ENCODE measurements around the gene PHEX. TPM values are rescaled to one million over a fixed set of nuclear protein-coding genes. Genes with fewer than 3 reads are reported as not detected.

Gene PHEX
- total and polyA plus RNA-seq, 5 donors = 0.02 to 0.29 (median 0.08) TPM; not detected in 2

- ATAC-seq (no peak), DNase-seq (no peak)
- 50% methylated on average over 6 of the region's 6 CpGs for WGBS
- H3K4me3 ChIP-seq (ENCODE audit: low read length) = no peak overlapping the region
- no peaks in the 10 kb centered on the region for H3K4me1 ChIP-seq (ENCODE audit: control insufficient read depth, insufficient read depth, low read length)
- H3K27me3 ChIP-seq (ENCODE audit: control insufficient read depth, insufficient read depth) = no peaks in the 10 kb centered on the region
- intact Hi-C loops (cut with DNase I) = no loop called here
- no peaks in the 10 kb centered on the region for H3K9me3 ChIP-seq (ENCODE audit: control insufficient read depth, low read length)
- no peak overlapping the region for H3K27ac ChIP-seq (ENCODE audit: low read length)
Measured at GRCh38 chrX:22105231-22105630, 73.1 kb downstream of the PHEX start.

GRCh38 chrX:22105971-22106370 lies 73.8 kb downstream of the PHEX start:
- Histone ChIP-seq H3K9me3 (ENCODE audit: control insufficient read depth, low read length) (no peaks in the 10 kb centered on the region), H3K4me1 (ENCODE audit: control insufficient read depth, insufficient read depth, low read length) (no peaks in the 10 kb centered on the region), H3K27me3 (ENCODE audit: control insufficient read depth, insufficient read depth) (no peaks in the 10 kb centered on the region), H3K27ac (ENCODE audit: low read length) (no peak overlapping the region), H3K4me3 (ENCODE audit: low read length) (no peak overlapping the region)
- ATAC-seq (no peak), DNase-seq (no peak)
- 79% methylated on average over 2 of the region's 2 CpGs for WGBS
- intact Hi-C loops (cut with DNase I) = no loop called here

- no peak for ATAC-seq
- intact Hi-C loops (cut with DNase I) = no loop called here
- Histone ChIP-seq H3K27me3 (ENCODE audit: control insufficient read depth, insufficient read depth) (no peaks in the 10 kb centered on the region), H3K9me3 (ENCODE audit: control insufficient read depth, low read length) (no peaks in the 10 kb centered on the region), H3K27ac (ENCODE audit: low read length) (no peak overlapping the region), H3K4me1 (ENCODE audit: control insufficient read depth, insufficient read depth, low read length) (no peaks in the 10 kb centered on the region), H3K4me3 (ENCODE audit: low read length) (no peak overlapping the region)
- 91% methylated on average over 1 of the region's 1 CpG for WGBS
- DNase-seq = no peak
Measured at GRCh38 chrX:22109442-22109841, 77.3 kb downstream of the PHEX start.

- Histone ChIP-seq H3K4me1 (ENCODE audit: control insufficient read depth, insufficient read depth, low read length) (no peaks in the 10 kb centered on the region), H3K4me3 (ENCODE audit: low read length) (no peak overlapping the region), H3K9me3 (ENCODE audit: control insufficient read depth, low read length) (no peaks in the 10 kb centered on the region), H3K27me3 (ENCODE audit: control insufficient read depth, insufficient read depth) (no peaks in the 10 kb centered on the region), H3K27ac (ENCODE audit: low read length) (no peak overlapping the region)
- intact Hi-C loops (cut with DNase I) = no loop called here
- no peak for ATAC-seq
- DNase-seq = no peak
- WGBS = 71% methylated on average over 6 of the region's 6 CpGs
Measured at GRCh38 chrX:22110729-22111494, 78.8 kb downstream of the PHEX start.

- Histone ChIP-seq H3K4me3 (ENCODE audit: low read length) (no peak overlapping the region), H3K9me3 (ENCODE audit: control insufficient read depth, low read length) (no peaks in the 10 kb centered on the region), H3K27me3 (ENCODE audit: control insufficient read depth, insufficient read depth) (no peaks in the 10 kb centered on the region), H3K4me1 (ENCODE audit: control insufficient read depth, insufficient read depth, low read length) (no peaks in the 10 kb centered on the region), H3K27ac (ENCODE audit: low read length) (no peak overlapping the region)
- WGBS = 88% methylated on average over 7 of the region's 7 CpGs
- no peak for DNase-seq
- no peak for ATAC-seq
- intact Hi-C loops (cut with DNase I) = no loop called here
Measured at GRCh38 chrX:22116605-22117546, 84.8 kb downstream of the PHEX start.

GRCh38 chrX:22117633-22118032 lies 85.5 kb downstream of the PHEX start:
- ATAC-seq = no peak
- Histone ChIP-seq H3K27me3 (ENCODE audit: control insufficient read depth, insufficient read depth) (no peaks in the 10 kb centered on the region), H3K27ac (ENCODE audit: low read length) (no peak overlapping the region), H3K4me3 (ENCODE audit: low read length) (no peak overlapping the region), H3K4me1 (ENCODE audit: control insufficient read depth, insufficient read depth, low read length) (no peaks in the 10 kb centered on the region), H3K9me3 (ENCODE audit: control insufficient read depth, low read length) (no peaks in the 10 kb centered on the region)
- intact Hi-C loops (cut with DNase I) = no loop called here
- 44% methylated on average over 2 of the region's 2 CpGs for WGBS
- no peak for DNase-seq

GRCh38 chrX:22118161-22118830 lies 86.2 kb downstream of the PHEX start:
- WGBS = 78% methylated on average over 10 of the region's 10 CpGs
- no peaks in the 10 kb centered on the region for H3K9me3 ChIP-seq (ENCODE audit: control insufficient read depth, low read length)
- H3K4me3 ChIP-seq (ENCODE audit: low read length) = no peak overlapping the region
- H3K27ac ChIP-seq (ENCODE audit: low read length) = no peak overlapping the region
- DNase-seq = no peak
- intact Hi-C loops (cut with DNase I) = no loop called here
- H3K4me1 ChIP-seq (ENCODE audit: control insufficient read depth, insufficient read depth, low read length) = no peaks in the 10 kb centered on the region
- no peak for ATAC-seq
- no peaks in the 10 kb centered on the region for H3K27me3 ChIP-seq (ENCODE audit: control insufficient read depth, insufficient read depth)

- no peak for DNase-seq
- WGBS = 97% methylated on average over 3 of the region's 3 CpGs
- no peak for ATAC-seq
- Histone ChIP-seq H3K27me3 (ENCODE audit: control insufficient read depth, insufficient read depth) (no peaks in the 10 kb centered on the region), H3K4me1 (ENCODE audit: control insufficient read depth, insufficient read depth, low read length) (no peaks in the 10 kb centered on the region), H3K9me3 (ENCODE audit: control insufficient read depth, low read length) (no peaks in the 10 kb centered on the region), H3K27ac (ENCODE audit: low read length) (no peak overlapping the region), H3K4me3 (ENCODE audit: low read length) (no peak overlapping the region)
- intact Hi-C loops (cut with DNase I) = no loop called here
Measured at GRCh38 chrX:22121161-22121560, 89.0 kb downstream of the PHEX start.

GRCh38 chrX:22122510-22122909 lies 90.4 kb downstream of the PHEX start:
- Histone ChIP-seq H3K9me3 (ENCODE audit: control insufficient read depth, low read length) (no peaks in the 10 kb centered on the region), H3K27ac (ENCODE audit: low read length) (no peak overlapping the region), H3K4me1 (ENCODE audit: control insufficient read depth, insufficient read depth, low read length) (no peaks in the 10 kb centered on the region), H3K4me3 (ENCODE audit: low read length) (no peak overlapping the region), H3K27me3 (ENCODE audit: control insufficient read depth, insufficient read depth) (no peaks in the 10 kb centered on the region)
- DNase-seq (no peak), ATAC-seq (no peak)
- WGBS = 26% methylated on average over 2 of the region's 2 CpGs
- intact Hi-C loops (cut with DNase I) = no loop called here

- no peak for DNase-seq
- intact Hi-C loops (cut with DNase I) = no loop called here
- Histone ChIP-seq H3K4me1 (ENCODE audit: control insufficient read depth, insufficient read depth, low read length) (no peaks in the 10 kb centered on the region), H3K27ac (ENCODE audit: low read length) (no peak overlapping the region), H3K27me3 (ENCODE audit: control insufficient read depth, insufficient read depth) (no peaks in the 10 kb centered on the region), H3K9me3 (ENCODE audit: control insufficient read depth, low read length) (no peaks in the 10 kb centered on the region), H3K4me3 (ENCODE audit: low read length) (no peak overlapping the region)
- WGBS = 87% methylated on average over 6 of the region's 6 CpGs
- ATAC-seq = no peak
Measured at GRCh38 chrX:22124098-22124497, 92.0 kb downstream of the PHEX start.

- no peaks in the 10 kb centered on the region for H3K27me3 ChIP-seq (ENCODE audit: control insufficient read depth, insufficient read depth)
- no peaks in the 10 kb centered on the region for H3K4me1 ChIP-seq (ENCODE audit: control insufficient read depth, insufficient read depth, low read length)
- no peak overlapping the region for H3K4me3 ChIP-seq (ENCODE audit: low read length)
- intact Hi-C loops (cut with DNase I) = no loop called here
- DNase-seq (no peak), ATAC-seq (no peak)
- no peak overlapping the region for H3K27ac ChIP-seq (ENCODE audit: low read length)
- H3K9me3 ChIP-seq (ENCODE audit: control insufficient read depth, low read length) = no peaks in the 10 kb centered on the region
- 84% methylated on average over 1 of the region's 1 CpG for WGBS
Measured at GRCh38 chrX:22125481-22125880, 93.4 kb downstream of the PHEX start.

Data from right cardiac atrium (tissue), 5 donors.